Hepatocyte (in vitro differentiated cells): ENCODE data around the gene ZHX3. TPM values are rescaled to one million over a fixed set of nuclear protein-coding genes. Genes with fewer than 3 reads are reported as not detected.

Experiments
- DNase-seq: peaks from one replicate; pipeline ENCODE4 v3.0.0-alpha.2; 2016; ENCODE audit warnings: low spot score
- H2AFZ ChIP-seq: fragments of 200-600 bp; sonication (generic); 2 replicates; pipeline ENCODE4 v1.6.0; 2016; ENCODE audit warnings: antibody characterized with exemption, mild to moderate bottlenecking
- H3K27ac ChIP-seq: fragments of 200-600 bp; sonication (generic); 2 replicates; pipeline ENCODE4 v1.5.1; 2016; ENCODE audit warnings: mild to moderate bottlenecking
- H3K27me3 ChIP-seq: fragments of 200-600 bp; sonication (generic); 2 replicates; pipeline ENCODE4 v1.6.1; 2016
- H3K36me3 ChIP-seq: fragments of 200-600 bp; sonication (generic); replicated peaks from 2 replicates; pipeline ENCODE4 v1.5.1; 2016; ENCODE audit warnings: low read depth; ENCODE audit not compliant: insufficient read depth
- H3K4me1 ChIP-seq: fragments of 200-600 bp; sonication (generic); 2 replicates; pipeline ENCODE4 v1.5.1; 2016; ENCODE audit warnings: mild to moderate bottlenecking, moderate library complexity; ENCODE audit not compliant: insufficient read depth
- H3K4me2 ChIP-seq: fragments of 200-600 bp; sonication (generic); 2 replicates; pipeline ENCODE4 v1.6.0; 2016
- H3K4me3 ChIP-seq: fragments of 200-600 bp; sonication (generic); 2 replicates; pipeline ENCODE4 v1.5.1; 2016; ENCODE audit warnings: mild to moderate bottlenecking
- H3K79me2 ChIP-seq: fragments of 200-600 bp; sonication (generic); 2 replicates; pipeline ENCODE4 v1.6.0; 2017; ENCODE audit warnings: mild to moderate bottlenecking
- H3K9me2 ChIP-seq: fragments of 200-600 bp; sonication (generic); replicated peaks from 2 replicates; pipeline ENCODE4 v1.6.0; 2017; ENCODE audit warnings: mild to moderate bottlenecking; ENCODE audit not compliant: insufficient read depth
- H3K9me3 ChIP-seq: fragments of 200-600 bp; sonication (generic); 2 replicates; pipeline ENCODE4 v1.5.1; 2016; ENCODE audit warnings: low read depth, mild to moderate bottlenecking
- H4K20me1 ChIP-seq: fragments of 200-600 bp; sonication (generic); 2 replicates; pipeline ENCODE4 v1.6.0; 2016; ENCODE audit warnings: mild to moderate bottlenecking; ENCODE audit not compliant: insufficient read depth, poor library complexity, severe bottlenecking
- EZH2 ChIP-seq: fragments of 200-600 bp; sonication (generic); IDR thresholded peaks from 2 replicates; pipeline ENCODE4 v1.6.1; 2016; ENCODE audit warnings: antibody characterized with exemption, mild to moderate bottlenecking, borderline replicate concordance
- EZH2phosphoT487 ChIP-seq: fragments of 200-600 bp; sonication (generic); IDR thresholded peaks from one replicate; pipeline ENCODE4 v1.6.1; 2018; ENCODE audit warnings: antibody characterized with exemption, mild to moderate bottlenecking, low read depth, moderate library complexity; ENCODE audit not compliant: unreplicated experiment, severe bottlenecking
- WGBS: methylation state at CpG from one replicate; pipeline ENCODE4 v1.1.6; 2016; ENCODE audit warnings: low lambda C conversion rate; ENCODE audit errors: missing lambda C conversion rate; 5-methylcytosine and 5-hydroxymethylcytosine counted together
- polyA plus RNA-seq: library from polyadenylated mRNA; unstranded; fragments of >200 nt; fragmentation: Nextera tagmentation; extraction: Ambion mirVana; gene quantifications from 2 replicates; pipeline ENCODE4 v1.2.1, GENCODE V29; 2016
- total RNA-seq: library from RNA; depleted of rRNA; stranded (reverse); fragments of >200 nt; gene quantifications from 2 replicates; pipeline ENCODE4 v1.2.3, GENCODE V29; 2014
- TF ChIP-seq, protein P1 (sequence below): fragments of 200-600 bp; sonication (generic); IDR thresholded peaks from 2 replicates; pipeline ENCODE4 v1.5.1; 2016; ENCODE audit warnings: antibody characterized with exemption, mild to moderate bottlenecking; ENCODE audit not compliant: poor library complexity

Gene ZHX3
- total and polyA plus RNA-seq, 2 experiments from 2014 or later = 15.0 to 19.7 TPM

DNA sequence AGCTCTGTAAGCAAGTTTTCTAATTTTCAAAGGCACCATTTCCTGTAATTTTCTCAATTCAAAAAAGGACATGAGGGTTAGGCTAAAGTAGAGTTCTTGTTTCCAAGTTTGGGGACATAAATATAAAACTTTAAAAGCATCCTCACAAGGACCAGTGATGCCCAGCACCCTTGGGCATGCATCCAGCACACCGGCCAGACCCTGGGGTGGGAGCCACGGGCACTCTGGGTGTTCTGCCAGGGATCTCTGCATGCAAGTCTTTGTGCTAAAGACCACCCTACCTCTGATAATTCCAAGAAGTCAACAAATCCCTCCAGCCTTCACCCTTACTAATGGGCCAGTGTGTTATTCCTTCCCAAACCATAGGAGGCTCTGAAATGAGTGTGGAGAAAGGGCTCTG is 133.7 kb downstream of the ZHX3 start:
- Histone ChIP-seq H3K4me1 (no peaks in the 10 kb centered on the region), H4K20me1 (no peaks in the 10 kb centered on the region), H3K36me3 (no peaks in the 10 kb centered on the region), H3K79me2 (no peaks in the 10 kb centered on the region), H3K4me3 (no peak overlapping the region), H3K4me2 (no peak overlapping the region), H3K9me3 (no peaks in the 10 kb centered on the region), H2AFZ (no peak overlapping the region), H3K27me3 (no peaks in the 10 kb centered on the region), H3K27ac (no peak overlapping the region), H3K9me2 (no peaks in the 10 kb centered on the region)
- TF ChIP-seq EZH2phosphoT487 (no peak), EZH2 (no peak)
- TF ChIP-seq, protein P1, sequence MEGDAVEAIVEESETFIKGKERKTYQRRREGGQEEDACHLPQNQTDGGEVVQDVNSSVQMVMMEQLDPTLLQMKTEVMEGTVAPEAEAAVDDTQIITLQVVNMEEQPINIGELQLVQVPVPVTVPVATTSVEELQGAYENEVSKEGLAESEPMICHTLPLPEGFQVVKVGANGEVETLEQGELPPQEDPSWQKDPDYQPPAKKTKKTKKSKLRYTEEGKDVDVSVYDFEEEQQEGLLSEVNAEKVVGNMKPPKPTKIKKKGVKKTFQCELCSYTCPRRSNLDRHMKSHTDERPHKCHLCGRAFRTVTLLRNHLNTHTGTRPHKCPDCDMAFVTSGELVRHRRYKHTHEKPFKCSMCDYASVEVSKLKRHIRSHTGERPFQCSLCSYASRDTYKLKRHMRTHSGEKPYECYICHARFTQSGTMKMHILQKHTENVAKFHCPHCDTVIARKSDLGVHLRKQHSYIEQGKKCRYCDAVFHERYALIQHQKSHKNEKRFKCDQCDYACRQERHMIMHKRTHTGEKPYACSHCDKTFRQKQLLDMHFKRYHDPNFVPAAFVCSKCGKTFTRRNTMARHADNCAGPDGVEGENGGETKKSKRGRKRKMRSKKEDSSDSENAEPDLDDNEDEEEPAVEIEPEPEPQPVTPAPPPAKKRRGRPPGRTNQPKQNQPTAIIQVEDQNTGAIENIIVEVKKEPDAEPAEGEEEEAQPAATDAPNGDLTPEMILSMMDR = no peak
- peak; percentile 1 for DNase-seq
- WGBS = 100% methylated on average over 2 of the region's 2 CpGs

DNA sequence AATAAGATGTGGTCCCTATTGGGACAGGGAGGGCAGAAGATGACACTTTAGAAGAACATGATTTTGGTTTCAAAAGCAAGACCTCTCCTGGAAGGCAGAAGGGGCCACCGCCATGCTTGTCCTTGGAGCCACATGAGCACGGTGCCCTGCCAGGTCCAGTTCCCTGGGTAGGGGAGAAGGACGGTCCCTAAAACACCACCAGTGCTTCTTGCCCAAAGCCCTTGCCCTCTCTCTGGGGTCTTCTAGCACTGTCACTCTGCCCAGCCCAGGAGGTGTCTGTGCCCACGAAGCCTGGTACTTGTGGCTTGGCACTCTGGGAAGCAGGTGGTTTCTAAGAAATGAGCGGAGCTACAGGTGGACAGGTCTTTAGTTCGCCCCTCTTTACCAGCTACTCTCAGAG is 134.1 kb downstream of the ZHX3 start:
- H2AFZ ChIP-seq = no peak overlapping the region
- no peaks in the 10 kb centered on the region for H3K27me3 ChIP-seq
- no peak overlapping the region for H3K4me2 ChIP-seq
- H3K4me3 ChIP-seq = no peak overlapping the region
- H3K36me3 ChIP-seq = no peaks in the 10 kb centered on the region
- no peaks in the 10 kb centered on the region for H3K9me2 ChIP-seq
- H3K27ac ChIP-seq = no peak overlapping the region
- DNase-seq = peak; percentile 1
- no peaks in the 10 kb centered on the region for H3K4me1 ChIP-seq
- H3K9me3 ChIP-seq = no peaks in the 10 kb centered on the region
- no peaks in the 10 kb centered on the region for H3K79me2 ChIP-seq
- no peaks in the 10 kb centered on the region for H4K20me1 ChIP-seq
- TF ChIP-seq, protein P1 = no peak
- TF ChIP-seq EZH2 (no peak), EZH2phosphoT487 (no peak)
- WGBS = over 99% methylated on average over 6 of the region's 6 CpGs

DNA sequence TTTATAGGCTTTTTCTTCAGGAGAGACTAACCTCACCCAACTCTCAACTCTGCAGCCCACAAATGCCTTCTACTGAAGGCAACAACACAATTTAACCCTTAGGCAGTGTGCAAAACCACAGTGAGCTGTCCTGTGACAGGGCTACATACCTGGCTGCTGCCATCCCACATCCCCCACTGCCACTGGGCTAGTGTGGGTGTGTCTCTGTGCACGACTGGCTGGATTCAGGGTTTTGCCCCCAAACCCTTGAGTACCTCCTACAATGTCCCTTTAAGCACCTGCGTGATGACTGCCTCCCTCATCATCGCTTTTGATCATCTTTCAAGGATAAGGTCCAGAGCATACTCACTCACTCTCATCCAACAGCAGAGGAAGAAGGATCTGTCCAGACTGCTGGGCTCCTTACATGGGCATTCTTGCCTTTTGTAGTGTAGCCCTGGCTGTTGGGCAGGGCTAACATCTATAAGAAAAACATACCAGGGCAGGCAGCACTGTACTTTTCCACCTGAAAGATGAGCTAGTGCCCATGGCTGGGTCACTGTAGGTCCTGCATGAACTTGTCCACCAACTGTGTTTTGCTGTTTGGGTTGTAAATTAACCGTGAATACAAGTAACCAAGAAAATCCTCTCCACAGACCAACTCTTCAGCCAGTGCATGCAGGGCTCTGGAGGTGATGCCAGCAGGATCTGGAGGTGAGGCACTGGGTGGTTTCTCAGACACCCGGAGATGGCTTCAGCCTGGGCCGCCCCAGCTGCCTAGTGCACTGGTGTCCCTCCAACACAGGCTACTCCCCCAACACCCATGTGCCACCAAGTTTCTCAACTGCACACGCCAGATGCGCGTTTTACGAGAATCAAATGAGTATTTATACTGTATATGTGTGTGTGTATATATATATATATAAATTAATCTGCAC is 135.0 kb downstream of the ZHX3 start:
- Histone ChIP-seq H3K9me3 (no peaks in the 10 kb centered on the region), H2AFZ (no peak overlapping the region), H3K9me2 (no peaks in the 10 kb centered on the region), H3K36me3 (no peaks in the 10 kb centered on the region), H3K4me1 (no peaks in the 10 kb centered on the region), H3K4me3 (no peak overlapping the region), H3K4me2 (no peak overlapping the region), H4K20me1 (no peaks in the 10 kb centered on the region), H3K27me3 (no peaks in the 10 kb centered on the region), H3K27ac (no peak overlapping the region), H3K79me2 (no peaks in the 10 kb centered on the region)
- DNase-seq = peak; percentile 2
- no peak for TF ChIP-seq EZH2phosphoT487
- TF ChIP-seq, protein P1 = no peak
- no peak for TF ChIP-seq EZH2
- WGBS = 95% methylated on average over 10 of the region's 10 CpGs
